ENCODE results near the gene DNAAF5.

DNA sequence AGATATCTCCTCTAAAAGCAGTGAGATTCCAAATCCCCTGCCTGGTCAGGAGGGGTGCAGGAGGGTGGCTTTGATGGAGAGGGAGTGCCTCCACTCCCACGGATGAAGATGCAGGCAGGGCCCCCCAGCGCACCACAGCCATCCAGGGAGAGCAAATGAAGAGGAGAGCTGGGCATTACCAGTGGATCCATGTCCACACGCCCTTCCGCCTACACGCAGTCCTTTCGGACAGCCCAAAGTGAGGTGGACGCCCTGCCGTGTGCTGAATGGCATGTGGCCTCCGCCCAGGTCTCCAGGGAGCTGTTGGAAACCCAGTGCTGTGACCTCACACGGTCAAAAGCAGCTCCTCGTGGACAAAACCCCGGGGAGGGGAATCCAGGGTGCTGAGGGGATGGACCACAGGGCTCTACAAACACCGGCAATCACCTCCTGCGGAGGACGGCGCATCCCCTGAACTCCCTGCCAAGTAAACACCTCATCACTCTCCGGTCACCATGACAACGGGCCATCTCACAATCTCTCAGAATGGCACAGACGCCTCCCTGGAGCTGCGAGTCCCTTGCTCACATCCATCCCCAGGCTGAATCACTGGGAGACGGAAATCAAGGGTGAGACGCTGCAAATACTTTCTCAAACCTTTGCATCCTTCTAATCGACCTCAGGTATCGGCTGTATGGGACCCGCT, 35.0 kb upstream of the DNAAF5 start:
- TF ChIP-seq, protein P1, sequence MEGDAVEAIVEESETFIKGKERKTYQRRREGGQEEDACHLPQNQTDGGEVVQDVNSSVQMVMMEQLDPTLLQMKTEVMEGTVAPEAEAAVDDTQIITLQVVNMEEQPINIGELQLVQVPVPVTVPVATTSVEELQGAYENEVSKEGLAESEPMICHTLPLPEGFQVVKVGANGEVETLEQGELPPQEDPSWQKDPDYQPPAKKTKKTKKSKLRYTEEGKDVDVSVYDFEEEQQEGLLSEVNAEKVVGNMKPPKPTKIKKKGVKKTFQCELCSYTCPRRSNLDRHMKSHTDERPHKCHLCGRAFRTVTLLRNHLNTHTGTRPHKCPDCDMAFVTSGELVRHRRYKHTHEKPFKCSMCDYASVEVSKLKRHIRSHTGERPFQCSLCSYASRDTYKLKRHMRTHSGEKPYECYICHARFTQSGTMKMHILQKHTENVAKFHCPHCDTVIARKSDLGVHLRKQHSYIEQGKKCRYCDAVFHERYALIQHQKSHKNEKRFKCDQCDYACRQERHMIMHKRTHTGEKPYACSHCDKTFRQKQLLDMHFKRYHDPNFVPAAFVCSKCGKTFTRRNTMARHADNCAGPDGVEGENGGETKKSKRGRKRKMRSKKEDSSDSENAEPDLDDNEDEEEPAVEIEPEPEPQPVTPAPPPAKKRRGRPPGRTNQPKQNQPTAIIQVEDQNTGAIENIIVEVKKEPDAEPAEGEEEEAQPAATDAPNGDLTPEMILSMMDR (IDR thresholded peaks at IDR 0.05): no peak
- no peak for TF ChIP-seq NFIC (IDR thresholded peaks at IDR 0.05; ENCODE audit: borderline replicate concordance)
- no peak for TF ChIP-seq POLR2AphosphoS5 (IDR thresholded peaks at IDR 0.05; ENCODE audit: low read depth, low read length)
- no peak for TF ChIP-seq EP300 (IDR thresholded peaks at IDR 0.05; ENCODE audit: borderline replicate concordance in 1 of 2, low read depth in 1 of 2, low read length in 1 of 2)
- TF ChIP-seq, protein P2, sequence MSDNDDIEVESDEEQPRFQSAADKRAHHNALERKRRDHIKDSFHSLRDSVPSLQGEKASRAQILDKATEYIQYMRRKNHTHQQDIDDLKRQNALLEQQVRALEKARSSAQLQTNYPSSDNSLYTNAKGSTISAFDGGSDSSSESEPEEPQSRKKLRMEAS (IDR thresholded peaks at IDR 0.05; ENCODE audit: low read depth): no peak
- no peak for TF ChIP-seq JUND (IDR thresholded peaks at IDR 0.05)
